Ishikawa (cell line): ENCODE data around the gene PDE6H.

Source experiments
- CEBPB ChIP-seq: IDR thresholded peaks from 2 replicates; pipeline ENCODE4 v1.6.1; 2012
- CREB1 ChIP-seq: IDR thresholded peaks from 2 replicates; pipeline ENCODE4 v1.6.1; 2012; ENCODE audit warnings: low read depth
- EGR1 ChIP-seq: IDR thresholded peaks from 2 replicates; pipeline ENCODE4 v1.6.1; 2012
- EP300 ChIP-seq: IDR thresholded peaks from 2 replicates; pipeline ENCODE4 v1.6.1; 2012; ENCODE audit warnings: borderline replicate concordance
- FOXM1 ChIP-seq: IDR thresholded peaks from 2 replicates; pipeline ENCODE4 v1.6.1; 2012; ENCODE audit warnings: low read depth, borderline replicate concordance
- MAX ChIP-seq: IDR thresholded peaks from 2 replicates; pipeline ENCODE4 v1.6.1; 2012
- NFIC ChIP-seq: IDR thresholded peaks from 2 replicates; pipeline ENCODE4 v1.6.1; 2012
- RAD21 ChIP-seq: IDR thresholded peaks from 2 replicates; pipeline ENCODE4 v1.6.1; 2012; ENCODE audit warnings: low read depth
- TAF1 ChIP-seq: IDR thresholded peaks from 2 replicates; pipeline ENCODE4 v1.6.1; 2012; ENCODE audit warnings: low read depth, mild to moderate bottlenecking
- TCF12 ChIP-seq: IDR thresholded peaks from 2 replicates; pipeline ENCODE4 v1.6.1; 2012; ENCODE audit warnings: low read depth
- TEAD4 ChIP-seq: IDR thresholded peaks from 2 replicates; pipeline ENCODE4 v1.6.1; 2012
- USF1 ChIP-seq: IDR thresholded peaks from 2 replicates; pipeline ENCODE4 v1.6.1; 2012
- YY1 ChIP-seq: IDR thresholded peaks from 2 replicates; pipeline ENCODE4 v1.6.1; 2012; ENCODE audit warnings: low read depth
- ZBTB7A ChIP-seq: IDR thresholded peaks from 2 replicates; pipeline ENCODE4 v1.6.1; 2012; ENCODE audit warnings: low read depth
- TF ChIP-seq, protein P1 (sequence below): IDR thresholded peaks from 2 replicates; pipeline ENCODE4 v1.6.1; 2012; ENCODE audit warnings: low read depth, mild to moderate bottlenecking

The PDE6H gene

GRCh38 chr12:14979468-14979867, 6.6 kb downstream of the PDE6H start:
- no peak for TF ChIP-seq CEBPB
- no peak for TF ChIP-seq NFIC
- no peak for TF ChIP-seq CREB1
- no peak for TF ChIP-seq TAF1
- TF ChIP-seq RAD21 = no peak
- TF ChIP-seq, protein P1, sequence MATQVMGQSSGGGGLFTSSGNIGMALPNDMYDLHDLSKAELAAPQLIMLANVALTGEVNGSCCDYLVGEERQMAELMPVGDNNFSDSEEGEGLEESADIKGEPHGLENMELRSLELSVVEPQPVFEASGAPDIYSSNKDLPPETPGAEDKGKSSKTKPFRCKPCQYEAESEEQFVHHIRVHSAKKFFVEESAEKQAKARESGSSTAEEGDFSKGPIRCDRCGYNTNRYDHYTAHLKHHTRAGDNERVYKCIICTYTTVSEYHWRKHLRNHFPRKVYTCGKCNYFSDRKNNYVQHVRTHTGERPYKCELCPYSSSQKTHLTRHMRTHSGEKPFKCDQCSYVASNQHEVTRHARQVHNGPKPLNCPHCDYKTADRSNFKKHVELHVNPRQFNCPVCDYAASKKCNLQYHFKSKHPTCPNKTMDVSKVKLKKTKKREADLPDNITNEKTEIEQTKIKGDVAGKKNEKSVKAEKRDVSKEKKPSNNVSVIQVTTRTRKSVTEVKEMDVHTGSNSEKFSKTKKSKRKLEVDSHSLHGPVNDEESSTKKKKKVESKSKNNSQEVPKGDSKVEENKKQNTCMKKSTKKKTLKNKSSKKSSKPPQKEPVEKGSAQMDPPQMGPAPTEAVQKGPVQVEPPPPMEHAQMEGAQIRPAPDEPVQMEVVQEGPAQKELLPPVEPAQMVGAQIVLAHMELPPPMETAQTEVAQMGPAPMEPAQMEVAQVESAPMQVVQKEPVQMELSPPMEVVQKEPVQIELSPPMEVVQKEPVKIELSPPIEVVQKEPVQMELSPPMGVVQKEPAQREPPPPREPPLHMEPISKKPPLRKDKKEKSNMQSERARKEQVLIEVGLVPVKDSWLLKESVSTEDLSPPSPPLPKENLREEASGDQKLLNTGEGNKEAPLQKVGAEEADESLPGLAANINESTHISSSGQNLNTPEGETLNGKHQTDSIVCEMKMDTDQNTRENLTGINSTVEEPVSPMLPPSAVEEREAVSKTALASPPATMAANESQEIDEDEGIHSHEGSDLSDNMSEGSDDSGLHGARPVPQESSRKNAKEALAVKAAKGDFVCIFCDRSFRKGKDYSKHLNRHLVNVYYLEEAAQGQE = no peak
- TF ChIP-seq FOXM1 = no peak
- no peak for TF ChIP-seq EP300
- no peak for TF ChIP-seq ZBTB7A

DNA sequence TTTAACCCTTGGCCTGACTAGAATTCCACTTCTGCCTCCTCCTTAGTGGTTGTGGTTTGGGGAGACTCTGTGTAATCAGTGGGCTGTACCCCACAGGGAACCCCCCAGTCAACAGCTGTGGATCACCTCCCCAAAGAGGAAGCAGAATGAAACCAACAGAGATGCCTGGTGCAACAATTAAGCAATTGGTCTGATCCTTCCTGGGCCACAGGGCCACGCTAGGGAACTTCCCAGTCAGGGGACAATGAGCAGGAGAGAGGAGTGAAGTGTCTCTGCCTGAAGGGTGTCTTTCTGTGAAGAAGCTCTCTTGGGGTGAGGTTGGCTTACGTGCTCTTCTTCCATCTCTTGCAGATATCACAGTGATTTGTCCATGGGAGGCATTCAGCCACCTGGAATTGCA, 8.2 kb downstream of the PDE6H start:
- TF ChIP-seq USF1 (no peak), FOXM1 (no peak), CEBPB (no peak)
- TF ChIP-seq, protein P1 = no peak

GRCh38 chr12:14982562-14982961, 9.7 kb downstream of the PDE6H start:
- TF ChIP-seq TEAD4 (no peak), TAF1 (no peak), CREB1 (no peak), YY1 (no peak)

DNA sequence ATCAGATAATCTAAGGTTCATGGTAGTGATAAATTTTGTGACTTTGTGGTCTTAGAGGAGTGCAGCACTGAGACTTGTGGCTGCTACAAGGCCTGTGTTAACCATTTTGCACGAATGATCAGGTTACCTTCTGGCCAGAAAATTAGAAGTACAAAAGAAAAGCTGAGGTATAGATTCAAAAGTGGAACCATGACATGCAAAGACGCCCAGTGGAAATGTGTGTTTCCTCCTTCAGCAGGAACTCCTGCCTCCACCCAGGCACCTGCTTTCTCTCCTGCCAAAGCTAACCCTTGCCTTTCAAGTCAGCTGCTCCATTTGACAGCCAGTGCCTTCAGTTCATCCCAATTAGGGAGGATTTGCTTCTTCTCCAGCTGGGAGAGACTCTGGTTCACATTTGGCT, 10.1 kb downstream of the PDE6H start:
- no peak for TF ChIP-seq EGR1
- no peak for TF ChIP-seq CEBPB
- no peak for TF ChIP-seq TAF1
- TF ChIP-seq, protein P1 = no peak
- TF ChIP-seq EP300 = no peak
- TF ChIP-seq TEAD4 = no peak
- no peak for TF ChIP-seq NFIC
- no peak for TF ChIP-seq ZBTB7A
- no peak for TF ChIP-seq FOXM1
- no peak for TF ChIP-seq USF1
- TF ChIP-seq MAX = no peak
- TF ChIP-seq RAD21 = no peak
- no peak for TF ChIP-seq YY1
- no peak for TF ChIP-seq TCF12
- no peak for TF ChIP-seq CREB1

DNA sequence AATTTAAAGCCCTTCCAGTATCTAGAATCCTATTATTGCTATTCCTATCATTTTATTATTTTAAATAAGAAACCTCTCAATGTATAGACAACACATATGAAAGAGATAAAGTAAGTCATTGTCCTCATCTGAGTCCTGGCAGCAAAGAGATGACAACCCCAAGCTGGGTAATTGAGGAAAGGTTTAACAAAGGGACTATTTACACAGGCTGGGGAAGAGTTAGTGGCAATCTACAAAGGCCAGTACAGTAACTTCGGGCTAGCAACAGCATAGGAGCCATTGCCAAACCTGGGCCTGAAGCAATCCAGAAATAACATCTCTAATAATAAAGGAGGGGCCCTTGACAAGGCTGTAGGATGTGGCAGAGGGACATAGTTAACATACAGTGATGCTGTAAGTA, 11.2 kb downstream of the PDE6H start:
- TF ChIP-seq EGR1 = no peak
- no peak for TF ChIP-seq MAX
- TF ChIP-seq YY1 = no peak
- no peak for TF ChIP-seq EP300
- TF ChIP-seq, protein P1 = no peak
- TF ChIP-seq ZBTB7A = no peak
